T-cell (primary cell): Measurements from ENCODE around the gene ZMYM2. TPM values are rescaled to one million over a fixed set of nuclear protein-coding genes. Genes with fewer than 3 reads are reported as not detected.

ENCODE experiments used
- ATAC-seq, 4 experiments: fragments of 200-7000 bp in 3 of 4; fragments of 150-1000 bp in 1 of 4; cut with Tn5 transposase; replicated peaks in 1 of 4; 1 replicate in 3 of 4; 2 replicates in 1 of 4; pipeline ENCODE4 v1.10.0; 2021; ENCODE audit warnings: moderate library complexity in 3 of 4, mild to moderate bottlenecking in 2 of 4, moderate number of reproducible peaks in 1 of 4
- CTCF ChIA-PET, 2 donors: fragments of 300-600 bp; sonication (Branson Sonifier 250); formaldehyde crosslinking; loops; one replicate each; lab custom pipeline; 2022; ENCODE audit warnings: antibody characterized with exemption in 2 of 2; lab: Charles Lee
- POLR2A ChIA-PET, 2 donors: fragments of 300-600 bp; sonication (Branson Sonifier 250); formaldehyde crosslinking; loops; one replicate each; lab custom pipeline; 2022; ENCODE audit warnings: antibody characterized with exemption in 2 of 2; lab: Charles Lee
- DNase-seq, 35 experiments: peaks; one replicate each; pipeline versions ENCODE4 v3.0.0 to v3.0.0-alpha.2; 2013 to 2023
- H3K27ac ChIP-seq: one replicate; pipeline ENCODE4 v1.5.1; 2013; ENCODE audit warnings: low read length
- H3K27me3 ChIP-seq, 2 experiments: replicated peaks in 1 of 2; 1 replicate in 1 of 2; 2 replicates in 1 of 2; pipeline versions ENCODE4 v1.6.1 to v1.7.0; 2013; ENCODE audit warnings: low read length in 1 of 2, mixed read lengths in 1 of 2; ENCODE audit not compliant: control insufficient read depth in 2 of 2, insufficient read depth in 2 of 2; ENCODE audit errors: extremely low read depth in 1 of 2
- H3K36me3 ChIP-seq, 2 donors: 1 replicate in 1 of 2; 2 replicates in 1 of 2; pipeline versions ENCODE4 v1.6.1 to v1.7.0; 2013; ENCODE audit warnings: low read length in 1 of 2; ENCODE audit not compliant: control insufficient read depth in 2 of 2, insufficient read depth in 1 of 2; ENCODE audit errors: extremely low read depth in 1 of 2
- H3K4me1 ChIP-seq, 2 experiments: 1 replicate in 1 of 2; 2 replicates in 1 of 2; pipeline versions ENCODE4 v1.6.1 to v1.7.0; 2013; ENCODE audit warnings: low read length in 2 of 2, mixed read lengths in 1 of 2; ENCODE audit not compliant: insufficient read depth in 2 of 2, control insufficient read depth in 1 of 2; ENCODE audit errors: extremely low read depth in 1 of 2
- H3K4me3 ChIP-seq, 2 donors: 1 replicate in 1 of 2; 2 replicates in 1 of 2; pipeline versions ENCODE4 v1.5.1 to v1.7.0; 2013; ENCODE audit warnings: mild to moderate bottlenecking in 2 of 2, low read length in 1 of 2, moderate library complexity in 1 of 2; ENCODE audit not compliant: control insufficient read depth in 1 of 2; ENCODE audit errors: extremely low read depth in 1 of 2
- H3K9me3 ChIP-seq: 2 replicates; pipeline ENCODE4 v1.7.0; 2013
- H3K27ac Mint-ChIP-seq, 2 donors: one replicate each; pipeline ENCODE4 v1.8.0; 2020 to 2021; ENCODE audit warnings: mild to moderate bottlenecking in 2 of 2, mixed read lengths in 2 of 2
- H3K27me3 Mint-ChIP-seq, 2 donors: one replicate each; pipeline ENCODE4 v1.8.0; 2021 to 2022; ENCODE audit warnings: mixed read lengths in 2 of 2
- H3K36me3 Mint-ChIP-seq: one replicate; pipeline ENCODE4 v1.8.0; 2021; ENCODE audit warnings: mixed read lengths
- H3K4me1 Mint-ChIP-seq, 3 donors: one replicate each; pipeline ENCODE4 v1.8.0; 2020 to 2022; ENCODE audit warnings: mixed read lengths in 3 of 3, mild to moderate bottlenecking in 1 of 3
- H3K4me3 Mint-ChIP-seq, 3 donors: one replicate each; pipeline ENCODE4 v1.8.0; 2020 to 2022; ENCODE audit warnings: mild to moderate bottlenecking in 3 of 3, mixed read lengths in 3 of 3, moderate library complexity in 3 of 3
- H3K9me3 Mint-ChIP-seq, 3 donors: one replicate each; pipeline ENCODE4 v1.8.0; 2020 to 2022; ENCODE audit warnings: mixed read lengths in 3 of 3
- WGBS: methylation state at CpG from one replicate; pipeline ENCODE4 v1.1.5; 2013; ENCODE audit warnings: missing lambda C conversion rate; ENCODE audit not compliant: insufficient coverage; 5-methylcytosine and 5-hydroxymethylcytosine counted together
- total RNA-seq, 35 experiments: library from RNA in 6 of 35; stranded (reverse) in 6 of 35; fragments of 120-200 nt in 1 of 35; gene quantifications; one replicate each; pipeline versions ENCODE4 v1.2.1 to v1.2.4 and lab custom pipeline; 2013 to 2026

Gene ZMYM2
- total RNA-seq, 5 donors from 2014 or later (not counting 1 experiment from before 2014, with no cell fraction given): 63.6 to 123 (median 83.6) TPM

- Histone ChIP-seq H3K36me3 (no peaks in the 10 kb centered on the region), H3K27ac (no peak overlapping the region), H3K9me3 (no peaks in the 10 kb centered on the region), H3K27me3 (peaks cover 0 to 26% of the 10 kb centered on the region in 2 experiments), H3K4me3 (no peak overlapping the region), H3K4me1 (no peaks in the 10 kb centered on the region)
- no peaks in the 10 kb centered on the region for H3K4me1 Mint-ChIP-seq
- H3K27ac Mint-ChIP-seq: no peak overlapping the region
- no peaks in the 10 kb centered on the region for H3K9me3 Mint-ChIP-seq
- no peak for ATAC-seq
- 83% methylated on average over 2 of the region's 2 CpGs for WGBS
- ChIA-PET CTCF (interaction anchor here in 1 of 2 donors (0.6 kb wide), 1 partner anchor 795 kb away, joined by 4 read pairs; no protein-coding TSS in a partner anchor), POLR2A (interaction anchor here in 1 of 2 donors (0.7 kb wide), 1 partner anchor 59 kb away, joined by 8 read pairs; no protein-coding TSS in a partner anchor)
- H3K4me3 Mint-ChIP-seq: no peak overlapping the region
- H3K27me3 Mint-ChIP-seq: peaks cover 16 to 25% of the 10 kb centered on the region in 2 donors
- DNase-seq: no peak
- no peaks in the 10 kb centered on the region for H3K36me3 Mint-ChIP-seq
Observed at GRCh38 chr13:20109037-20109436, 150.5 kb downstream of the ZMYM2 start.

- POLR2A ChIA-PET: no interaction called here
- H3K27ac ChIP-seq: no peak overlapping the region
Observed at GRCh38 chr13:20114066-20114610, 155.6 kb downstream of the ZMYM2 start.

GRCh38 chr13:20116213-20116612 lies 157.7 kb downstream of the ZMYM2 start:
- CTCF ChIA-PET: interaction anchor here in 1 of 2 donors (0.6 kb wide), 1 partner anchor 83 kb away, joined by 3 read pairs; no protein-coding TSS in a partner anchor
- Mint-ChIP-seq H3K9me3 (no peaks in the 10 kb centered on the region), H3K27ac (no peak overlapping the region), H3K36me3 (no peaks in the 10 kb centered on the region), H3K4me1 (peaks cover 18 to 20% (median 20%) of the 10 kb centered on the region in 3 donors), H3K27me3 (peaks cover 5% of the 10 kb centered on the region in 2 donors), H3K4me3 (no peak overlapping the region)
- H3K4me3 ChIP-seq: no peak overlapping the region
- H3K27ac ChIP-seq: no peak overlapping the region
- DNase-seq: no peak
- POLR2A ChIA-PET: no interaction called here
- H3K36me3 ChIP-seq: no peaks in the 10 kb centered on the region
- peaks cover 0 to 12% of the 10 kb centered on the region in 2 experiments for H3K27me3 ChIP-seq
- WGBS: 82% methylated on average over 5 of the region's 6 CpGs
- ATAC-seq: no peak
- H3K4me1 ChIP-seq: peaks cover 3 to 26% of the 10 kb centered on the region in 2 experiments
- no peaks in the 10 kb centered on the region for H3K9me3 ChIP-seq

More at GRCh38 chr13:20114066-20114610, 155.6 kb downstream of the ZMYM2 start:
- Mint-ChIP-seq H3K9me3 (no peaks in the 10 kb centered on the region), H3K27ac (no peak overlapping the region), H3K27me3 (peaks cover 5 to 6% of the 10 kb centered on the region in 2 donors), H3K4me3 (no peak overlapping the region), H3K36me3 (no peaks in the 10 kb centered on the region), H3K4me1 (peaks cover 2 to 5% (median 3%) of the 10 kb centered on the region in 3 donors)
- Histone ChIP-seq H3K27me3 (peaks cover 0 to 12% of the 10 kb centered on the region in 2 experiments), H3K4me1 (peaks cover 0 to 10% of the 10 kb centered on the region in 2 experiments), H3K9me3 (no peaks in the 10 kb centered on the region), H3K4me3 (no peak overlapping the region), H3K36me3 (no peaks in the 10 kb centered on the region)
- 93% methylated on average over 4 of the region's 10 CpGs for WGBS
- DNase-seq: no peak
- ATAC-seq: no peak
- CTCF ChIA-PET: no interaction called here

- ATAC-seq (peak; percentile 41 to 53 (median 47)), DNase-seq (peak in 21 of 35 experiments; percentile 9 to 60 (median 30))
- H3K4me1 Mint-ChIP-seq: peaks cover 18 to 23% (median 22%) of the 10 kb centered on the region in 3 donors
- peak overlapping the region; percentile 82 to 91 (median 87) for H3K4me3 Mint-ChIP-seq
- H3K27ac Mint-ChIP-seq: peak overlapping the region; percentile 85 to 91
- WGBS: 19% methylated on average over 32 of the region's 55 CpGs
- Histone ChIP-seq H3K4me1 (peaks cover 3 to 30% of the 10 kb centered on the region in 2 experiments), H3K9me3 (no peaks in the 10 kb centered on the region), H3K27ac (peak overlapping the region; percentile 78), H3K4me3 (peak overlapping the region; percentile 73 to 86), H3K36me3 (no peaks in the 10 kb centered on the region), H3K27me3 (peaks cover 0 to 6% of the 10 kb centered on the region in 2 experiments)
- ChIA-PET POLR2A (interaction anchor here in 1 of 2 donors (0.7 kb wide), 1 partner anchor 40 kb away, joined by 10 read pairs; no protein-coding TSS in a partner anchor), CTCF (interaction anchor here (0.6 to 1.1 kb wide), 4 partner anchors 9 to 481 kb away, joined by 3 to 5 read pairs (median 3); no protein-coding TSS in a partner anchor)
- H3K36me3 Mint-ChIP-seq: no peaks in the 10 kb centered on the region
- H3K9me3 Mint-ChIP-seq: no peaks in the 10 kb centered on the region
- peaks cover 0 to 7% of the 10 kb centered on the region in 2 donors for H3K27me3 Mint-ChIP-seq
Observed at GRCh38 chr13:20118268-20119140, 160.0 kb downstream of the ZMYM2 start.

- Histone ChIP-seq H3K9me3 (no peaks in the 10 kb centered on the region), H3K27me3 (peaks cover 0 to 6% of the 10 kb centered on the region in 2 experiments), H3K4me3 (peak overlapping the region in 1 of 2 donors; percentile 73), H3K27ac (peak overlapping the region; percentile 78), H3K36me3 (no peaks in the 10 kb centered on the region), H3K4me1 (peaks cover 3 to 30% of the 10 kb centered on the region in 2 experiments)
- WGBS: 84% methylated on average over 2 of the region's 3 CpGs
- no peaks in the 10 kb centered on the region for H3K9me3 Mint-ChIP-seq
- H3K4me1 Mint-ChIP-seq: peaks cover 18 to 23% (median 22%) of the 10 kb centered on the region in 3 donors
- ChIA-PET POLR2A (no interaction called here), CTCF (interaction anchor here in 1 of 2 donors (1.0 kb wide), 1 partner anchor 256 kb away, joined by 3 read pairs; no protein-coding TSS in a partner anchor)
- DNase-seq: peak in 1 of 35 experiments; percentile 9
- H3K27ac Mint-ChIP-seq: peak overlapping the region; percentile 81 to 91
- H3K27me3 Mint-ChIP-seq: peaks cover 4 to 13% of the 10 kb centered on the region in 2 donors
- ATAC-seq: no peak
- no peaks in the 10 kb centered on the region for H3K36me3 Mint-ChIP-seq
- H3K4me3 Mint-ChIP-seq: peak overlapping the region; percentile 82 to 91 (median 87)
Observed at GRCh38 chr13:20119960-20120359, 161.4 kb downstream of the ZMYM2 start.

GRCh38 chr13:20121159-20121525 lies 162.6 kb downstream of the ZMYM2 start:
- H3K4me1 ChIP-seq: peaks cover 3 to 30% of the 10 kb centered on the region in 2 experiments
- ATAC-seq (no peak), DNase-seq (peak in 1 of 35 experiments; percentile 11)
- H3K36me3 Mint-ChIP-seq: no peaks in the 10 kb centered on the region
- H3K4me3 ChIP-seq: peak overlapping the region; percentile 18 to 73
- WGBS: no CpG with 5 or more reads among the region's 7 CpGs
- POLR2A ChIA-PET: interaction anchor here in 1 of 2 donors (0.5 kb wide), 1 partner anchor 13 kb away, joined by 8 read pairs; no protein-coding TSS in a partner anchor
- H3K4me3 Mint-ChIP-seq: peak overlapping the region; percentile 82 to 91 (median 87)
- H3K27me3 ChIP-seq: peaks cover 0 to 6% of the 10 kb centered on the region in 2 experiments
- no peaks in the 10 kb centered on the region for H3K9me3 Mint-ChIP-seq
- H3K27ac ChIP-seq: peak overlapping the region; percentile 78
- peaks cover 18 to 23% (median 22%) of the 10 kb centered on the region in 3 donors for H3K4me1 Mint-ChIP-seq
- peak overlapping the region; percentile 81 to 91 for H3K27ac Mint-ChIP-seq
- H3K36me3 ChIP-seq: no peaks in the 10 kb centered on the region
- CTCF ChIA-PET: interaction anchor here in 1 of 2 donors (1.0 kb wide), 1 partner anchor 257 kb away, joined by 3 read pairs; no protein-coding TSS in a partner anchor
- H3K27me3 Mint-ChIP-seq: peaks cover 4 to 18% of the 10 kb centered on the region in 2 donors
- H3K9me3 ChIP-seq: no peaks in the 10 kb centered on the region
